SIG-M5 treated with dmso at 0.1 percent for 504 hours (cell line): ENCODE data around the gene CYGB.
"Not testable (repeated sequence)": the region's sequence is repeated elsewhere in the genome, so short reads cannot be mapped to it uniquely, and the experiment has no call there.

Experiments used
- DNase-seq: peaks from one replicate; lab custom pipeline; 2025; ENCODE audit not compliant: unreplicated experiment; lab: John Stamatoyannopoulos, UW

CYGB gene

DNA sequence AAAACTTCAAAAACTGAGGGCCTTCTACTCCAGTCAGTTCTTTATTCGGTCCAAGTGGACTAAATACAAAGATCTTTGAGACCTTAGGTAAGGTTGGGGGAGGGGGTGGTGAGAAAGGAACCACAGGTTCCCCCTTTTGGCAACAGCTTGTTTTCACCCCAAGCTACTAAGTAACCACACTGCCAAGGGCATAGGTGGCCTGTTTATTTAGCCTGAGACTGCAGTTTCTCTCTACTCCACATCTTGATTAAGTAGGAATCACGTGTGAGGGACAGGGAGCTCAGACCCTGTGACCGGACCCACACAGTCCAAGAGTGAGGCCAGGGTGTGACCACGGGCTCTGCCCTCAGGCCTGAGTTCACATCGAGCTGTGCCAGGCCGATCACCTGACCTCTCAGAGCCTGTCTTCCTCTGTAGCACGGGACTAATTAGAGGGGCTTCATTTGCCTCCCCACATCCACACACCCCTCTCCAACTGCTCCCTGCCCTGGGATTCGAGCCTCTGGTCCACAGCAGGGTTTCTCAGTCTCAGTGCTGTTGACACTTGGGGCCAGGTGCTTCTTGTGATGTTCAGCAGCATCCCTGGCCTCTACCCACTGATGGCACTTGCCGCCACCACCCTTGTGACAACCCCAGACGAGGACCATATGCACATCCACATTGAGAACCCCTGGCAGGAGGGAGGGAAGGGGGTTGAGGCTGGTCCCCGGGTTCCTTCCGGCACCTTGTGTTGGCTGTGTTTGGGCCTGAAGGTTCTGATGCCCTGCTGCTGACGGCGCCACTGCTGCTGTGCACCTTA, 30.3 kb upstream of the CYGB start:
- DNase-seq, result peak; percentile 58

DNA sequence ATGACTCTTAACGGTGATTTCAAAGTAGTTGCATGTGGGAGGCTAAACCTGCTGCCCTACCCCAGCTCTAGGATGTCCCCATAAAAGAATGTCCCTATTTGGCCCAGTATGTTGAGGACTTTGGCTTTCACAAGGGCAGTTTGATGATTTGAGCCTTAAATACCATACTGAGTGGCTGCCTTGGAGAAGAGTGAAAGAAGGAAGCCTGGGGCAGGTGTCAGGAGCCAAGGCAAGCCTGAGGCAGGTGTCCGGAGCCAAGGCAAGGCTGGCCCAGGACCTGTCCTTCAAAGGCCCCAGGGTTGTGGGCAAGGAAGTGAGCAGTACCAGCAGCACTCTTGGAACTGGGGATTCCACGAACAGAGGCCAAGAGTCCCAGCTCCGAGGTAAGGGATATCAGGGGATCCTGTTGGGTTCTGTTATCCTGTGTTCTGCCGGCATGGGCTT, 29.5 kb upstream of the CYGB start:
- no peak for DNase-seq

DNA sequence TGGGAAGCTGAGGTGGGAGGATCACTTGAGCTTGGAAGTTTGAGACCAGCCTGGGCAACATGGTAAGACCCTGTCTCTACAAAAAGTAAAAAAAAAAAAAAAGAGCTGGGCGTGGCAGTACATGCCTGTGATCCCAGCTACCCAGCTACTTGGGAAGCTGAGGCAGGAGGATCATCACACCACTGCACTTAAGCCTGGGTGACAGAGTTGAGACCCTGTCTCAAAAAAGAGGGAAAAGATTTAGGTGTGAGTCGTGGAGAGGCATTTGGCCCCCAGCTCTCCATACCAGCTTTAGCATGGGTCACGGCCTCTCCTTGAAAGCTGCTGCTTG, 29.1 kb upstream of the CYGB start:
- no peak for DNase-seq

DNA sequence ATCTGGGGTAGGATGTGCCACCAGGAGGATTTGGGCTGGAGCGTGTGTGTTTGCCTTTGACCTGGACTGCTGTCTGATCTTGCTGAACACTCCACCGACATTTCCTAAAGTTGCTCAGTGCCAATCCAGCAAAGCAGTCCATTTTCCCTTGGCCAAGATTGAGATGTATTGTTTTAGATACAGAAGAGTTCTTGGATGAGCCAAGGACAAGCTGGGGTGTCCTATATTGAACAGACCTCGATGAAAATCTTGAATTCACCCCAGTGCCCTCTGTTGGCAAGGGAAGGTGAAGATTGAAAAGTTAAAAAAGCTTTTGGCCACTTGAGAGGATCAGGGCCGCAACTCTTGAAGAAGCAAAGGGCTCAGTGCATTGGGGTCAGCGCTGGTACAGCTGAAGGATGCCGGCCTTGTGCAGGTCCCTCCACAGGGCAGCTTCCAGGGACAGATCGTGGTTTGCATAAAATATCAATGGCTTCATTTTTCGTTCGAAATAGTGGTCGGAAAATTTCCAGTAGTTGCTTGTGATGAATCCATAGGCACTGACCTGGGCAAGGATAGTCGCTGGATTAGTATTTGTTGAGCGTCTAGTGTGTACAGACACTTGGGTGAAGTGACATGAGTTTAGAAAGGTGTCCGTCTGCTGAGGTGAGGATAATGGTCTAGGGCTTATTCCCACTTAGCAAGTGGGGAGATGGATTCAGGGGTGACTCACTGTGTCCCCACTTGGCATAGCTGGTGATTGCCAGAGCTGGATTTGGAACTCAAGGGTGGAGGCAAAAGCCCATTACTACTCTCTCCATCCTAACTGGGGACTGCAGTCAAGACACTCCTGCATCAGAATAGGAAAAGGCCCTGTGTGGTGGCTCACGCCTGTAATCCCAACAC, 28.5 kb upstream of the CYGB start:
- DNase-seq, result no peak

DNA sequence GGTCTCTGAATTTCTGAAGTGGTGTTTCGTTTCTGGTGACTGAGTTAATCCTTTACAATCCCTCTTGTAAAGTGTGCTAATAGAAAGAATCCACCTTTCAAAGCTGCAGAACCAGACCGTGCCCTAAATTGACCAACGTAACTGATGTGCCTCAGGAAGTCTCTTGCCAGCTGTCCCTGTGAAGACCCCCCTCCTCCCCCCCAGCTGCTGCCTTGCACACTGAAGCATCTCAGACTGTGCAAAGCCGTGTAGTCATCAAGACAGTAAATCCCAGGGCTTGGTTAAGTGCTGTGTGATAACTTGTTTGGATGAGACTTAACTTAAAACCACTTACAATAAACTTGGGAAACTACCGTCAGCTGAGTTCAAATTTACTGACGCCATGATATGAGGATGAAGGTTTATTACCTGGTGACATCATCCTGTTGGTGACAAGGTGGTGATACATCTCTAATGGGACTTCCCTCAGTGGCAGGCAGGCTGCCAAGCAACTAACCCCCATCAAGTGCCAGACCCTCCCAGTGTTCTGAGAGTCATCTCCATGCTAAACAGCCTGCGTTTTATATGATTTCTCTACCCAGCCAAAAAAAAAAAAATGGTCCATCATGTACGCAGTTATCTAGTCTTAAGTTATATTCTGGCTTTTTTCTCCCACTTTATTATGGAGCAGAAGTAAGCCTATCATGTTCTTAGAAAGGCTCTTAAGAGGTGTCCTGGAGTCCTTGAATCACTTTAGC, 27.6 kb upstream of the CYGB start:
- DNase-seq, result not testable (repeated sequence)

DNA sequence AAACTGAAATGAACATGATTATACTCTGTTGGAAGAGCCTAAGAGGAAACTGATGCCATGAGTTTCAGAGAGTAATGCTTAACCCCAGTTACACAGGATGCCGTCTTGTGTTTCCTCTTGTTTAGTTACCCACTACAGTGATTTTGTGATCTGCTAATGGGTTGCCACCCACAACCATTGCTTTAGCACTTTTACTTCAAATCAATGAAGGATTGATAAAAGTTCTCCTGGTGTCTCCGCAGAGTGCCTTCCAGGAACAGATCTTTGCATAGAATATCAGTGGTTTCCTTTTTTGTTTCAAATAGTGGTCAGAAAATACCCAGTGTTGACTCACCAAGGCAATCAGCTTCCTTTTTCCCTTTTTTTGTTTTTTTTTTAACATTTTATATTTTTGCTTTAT, 25.9 kb upstream of the CYGB start:
- not testable (repeated sequence) for DNase-seq

DNA sequence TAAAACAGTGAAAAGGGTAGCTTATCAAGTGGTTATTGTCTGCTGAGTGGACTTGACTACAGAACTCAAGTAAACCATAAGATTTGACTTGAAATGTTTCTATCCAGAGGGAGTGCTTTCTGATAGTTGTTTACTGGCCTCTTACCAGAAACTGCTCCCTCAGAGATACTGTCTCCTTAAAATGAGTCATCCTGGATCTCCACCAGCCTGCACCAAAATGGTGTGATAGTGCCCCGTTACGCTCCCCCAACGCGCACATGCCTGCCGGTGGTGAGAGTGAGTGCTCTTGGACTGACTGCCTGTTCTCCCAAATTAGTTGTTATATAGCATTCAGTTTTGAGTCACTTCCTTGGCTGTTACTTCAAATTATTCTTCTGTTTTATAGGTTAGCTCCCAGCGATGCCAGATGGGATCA, 25.2 kb upstream of the CYGB start:
- DNase-seq, result peak; percentile 23

DNA sequence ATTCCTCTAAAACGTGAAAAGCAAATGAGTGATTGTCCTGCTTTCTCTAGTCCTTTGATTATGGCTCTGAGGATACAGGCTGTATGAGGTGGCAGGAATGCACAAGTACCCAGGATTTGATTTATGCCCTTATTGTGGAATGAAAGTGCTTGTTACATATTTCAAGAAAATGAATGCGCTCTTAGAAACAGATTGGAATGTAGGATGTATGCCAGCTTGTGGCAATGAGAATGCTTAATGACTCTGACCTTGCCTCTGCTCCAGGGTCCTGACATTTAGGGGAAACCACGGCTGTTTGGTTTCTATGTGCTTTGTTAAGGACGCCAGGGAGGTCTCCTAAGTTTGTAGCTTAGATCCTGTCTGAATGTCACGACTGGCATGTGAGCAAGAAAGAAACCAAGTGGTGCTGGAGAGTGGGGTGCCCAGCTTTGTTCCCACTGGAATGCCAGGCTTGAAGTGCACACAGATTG, 24.3 kb upstream of the CYGB start:
- DNase-seq, result no peak

DNA sequence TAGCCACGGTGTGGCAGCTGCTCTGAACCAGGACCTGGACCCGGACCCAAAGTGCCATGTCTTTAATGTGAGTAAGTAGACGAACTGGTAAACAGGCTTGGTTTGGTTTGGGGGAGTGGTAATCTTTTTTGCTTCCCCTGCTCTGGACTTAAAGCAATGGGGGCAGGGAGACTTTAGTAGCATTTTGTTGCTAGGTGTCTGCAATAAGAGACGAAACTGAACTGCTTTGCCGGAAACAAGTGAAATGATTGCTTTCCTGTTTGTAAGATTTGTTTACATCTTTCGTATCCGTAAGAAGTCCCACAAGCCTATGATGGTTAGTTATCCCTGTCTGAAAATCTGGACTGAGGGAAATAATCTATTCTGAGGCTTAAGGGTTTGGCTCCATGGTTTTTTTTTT, 23.8 kb upstream of the CYGB start:
- DNase-seq, result no peak

DNA sequence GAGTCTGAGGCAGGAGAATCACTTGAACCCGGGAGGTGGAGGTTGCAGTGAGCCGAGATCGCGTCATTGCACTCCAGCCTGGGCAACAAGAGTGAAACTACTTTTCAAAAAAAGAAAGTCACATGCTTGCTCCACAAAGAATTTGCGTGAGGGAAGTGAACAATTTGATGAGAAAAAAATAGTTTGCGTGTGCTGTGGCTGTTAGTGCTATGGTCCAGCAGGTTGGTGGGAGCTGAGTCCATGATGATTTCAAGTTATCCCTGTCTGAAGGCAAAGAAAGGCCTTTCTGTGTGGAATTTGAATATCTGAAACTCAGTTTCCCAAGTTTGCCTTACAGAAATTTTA, 23.3 kb upstream of the CYGB start:
- DNase-seq, result no peak

DNA sequence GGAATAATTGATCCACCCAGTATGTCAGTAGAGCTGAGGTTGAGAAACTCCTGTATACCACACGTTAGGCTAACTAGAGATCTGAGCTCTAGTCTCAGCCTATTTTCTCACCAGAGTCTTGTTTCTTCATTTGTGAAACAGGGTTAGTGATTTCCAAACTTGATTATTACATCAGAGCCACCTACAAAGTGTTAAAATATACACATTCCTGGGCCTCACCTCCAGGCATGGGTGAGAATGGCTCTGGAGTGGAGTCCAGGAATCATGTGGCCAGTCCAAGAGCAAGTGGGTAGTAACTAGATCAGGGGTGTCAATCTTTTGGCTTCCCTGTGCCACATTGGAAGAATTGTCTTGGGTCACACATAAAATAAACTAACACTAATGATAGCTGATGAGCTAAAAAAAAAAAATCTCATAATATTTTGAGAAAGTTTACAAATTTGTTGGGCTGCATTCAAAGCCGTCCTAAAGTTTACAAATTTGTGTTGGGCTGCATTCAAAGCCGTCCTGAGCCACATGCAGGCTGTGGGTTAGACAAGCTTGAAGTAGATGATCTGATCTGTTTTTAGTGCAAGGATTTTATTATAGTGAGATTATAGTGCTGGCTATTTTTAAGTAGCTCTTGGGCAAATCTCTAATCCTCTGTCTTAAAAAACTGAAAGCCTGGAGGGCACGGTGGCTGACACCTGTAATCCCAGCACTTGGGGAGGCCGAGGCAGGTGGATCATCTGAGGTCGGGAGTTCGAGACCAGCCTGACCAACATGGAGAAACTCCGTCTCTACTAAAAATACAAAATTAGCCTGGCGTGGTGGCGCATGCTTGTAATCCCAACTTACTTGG, 22.7 kb upstream of the CYGB start:
- peak; percentile 64 for DNase-seq

DNA sequence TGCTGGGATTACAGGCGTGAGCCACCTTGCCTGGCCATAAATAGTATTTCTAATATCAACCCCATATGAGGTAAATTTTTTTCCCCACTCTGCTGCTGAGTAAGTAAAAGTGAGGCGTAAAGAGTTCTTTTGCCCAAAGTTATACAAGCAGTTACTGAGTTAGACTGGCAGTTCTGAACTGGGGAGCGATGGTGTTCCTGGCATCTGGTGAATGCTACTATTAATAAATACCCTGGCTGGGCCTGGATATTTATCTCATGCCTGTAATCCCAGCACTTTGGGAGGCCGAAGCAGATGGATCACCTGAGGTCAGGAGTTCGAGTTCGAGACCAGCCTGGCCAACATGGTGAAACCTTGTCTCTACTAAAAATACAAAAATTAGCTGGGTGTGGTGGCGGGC, 22.0 kb upstream of the CYGB start:
- DNase-seq, result not testable (repeated sequence)

DNA sequence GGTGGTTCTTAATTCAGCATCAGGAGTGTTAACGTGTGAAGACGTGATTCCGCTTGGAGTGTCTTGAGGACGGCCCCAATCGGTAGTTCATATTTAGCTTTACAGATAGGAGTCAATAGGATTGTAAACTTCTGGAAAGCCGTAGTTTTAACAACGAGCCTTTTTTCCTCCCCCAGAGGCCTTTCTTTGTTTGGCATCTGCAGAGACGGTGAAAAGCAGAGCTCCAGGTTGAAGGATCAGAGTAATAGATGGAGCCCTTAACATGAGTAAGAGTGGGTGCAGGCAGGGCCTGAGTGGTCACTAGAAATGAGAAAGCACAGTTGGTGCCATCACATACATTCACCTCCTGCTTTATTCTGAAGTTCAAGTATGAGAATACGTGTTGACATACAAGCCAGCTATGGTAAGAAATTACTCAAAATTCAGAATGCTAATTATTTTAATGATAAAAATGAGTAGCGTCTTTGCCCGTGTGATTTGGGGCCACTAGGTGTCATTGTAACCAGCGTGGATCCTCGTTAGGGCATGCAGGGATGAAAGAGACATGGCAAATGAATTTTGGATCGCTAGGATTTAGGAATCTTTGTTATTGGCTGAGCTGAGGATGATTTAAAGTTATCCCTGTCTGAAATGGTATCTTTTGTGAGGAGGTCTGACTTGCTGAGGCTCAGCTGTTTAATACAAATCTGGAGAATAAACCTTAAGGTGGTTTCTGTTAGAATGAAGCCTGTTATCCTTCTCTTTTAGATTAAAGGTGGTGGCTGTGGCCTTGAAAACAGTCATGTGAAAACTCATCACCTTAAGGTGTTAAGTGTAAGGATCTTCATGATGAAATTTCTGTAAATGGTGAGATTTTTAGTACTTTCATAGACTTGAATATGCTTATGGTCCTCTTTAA, 20.9 kb upstream of the CYGB start:
- peak; percentile 39 for DNase-seq

DNA sequence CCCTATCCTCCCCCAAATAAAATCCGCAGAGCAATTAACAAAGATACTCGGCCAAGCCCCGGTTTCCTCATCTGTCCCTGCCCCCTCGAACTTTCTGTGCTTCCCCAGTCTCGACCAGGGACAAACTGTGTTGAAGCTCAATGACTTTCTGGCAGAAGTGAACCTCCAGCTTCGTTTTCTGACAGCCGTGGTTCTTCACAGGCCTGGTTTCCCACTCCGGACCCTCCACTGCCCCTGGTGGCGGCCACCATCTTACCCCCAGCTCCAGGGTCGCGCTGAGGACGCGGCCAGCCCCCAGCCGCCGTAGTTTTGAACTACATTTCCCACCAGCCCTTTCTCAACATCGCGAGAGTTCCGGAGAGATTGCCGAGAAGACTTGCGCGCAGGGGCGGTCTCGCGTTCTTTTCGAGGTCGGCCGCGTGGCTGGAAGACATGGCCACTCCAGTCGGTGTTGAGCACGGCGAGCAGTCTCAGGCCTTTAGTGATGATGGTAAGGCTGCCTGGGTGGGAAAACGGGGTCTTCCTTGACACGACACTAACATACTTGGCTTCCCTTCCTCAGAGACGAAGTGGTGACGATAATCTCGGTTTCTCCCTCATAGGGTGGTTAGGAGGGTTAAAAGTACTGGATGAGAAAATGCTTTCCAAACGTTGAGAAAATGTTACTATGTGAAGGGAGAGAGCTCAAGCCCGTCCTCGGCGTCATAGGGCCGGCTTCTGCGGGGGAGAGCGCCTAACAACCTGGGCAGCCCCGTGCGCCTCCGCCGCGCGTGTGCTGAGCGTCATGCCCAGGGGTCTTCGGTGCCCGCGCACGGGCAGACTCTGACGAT, 20.1 kb upstream of the CYGB start:
- DNase-seq, result peak; percentile 98

DNA sequence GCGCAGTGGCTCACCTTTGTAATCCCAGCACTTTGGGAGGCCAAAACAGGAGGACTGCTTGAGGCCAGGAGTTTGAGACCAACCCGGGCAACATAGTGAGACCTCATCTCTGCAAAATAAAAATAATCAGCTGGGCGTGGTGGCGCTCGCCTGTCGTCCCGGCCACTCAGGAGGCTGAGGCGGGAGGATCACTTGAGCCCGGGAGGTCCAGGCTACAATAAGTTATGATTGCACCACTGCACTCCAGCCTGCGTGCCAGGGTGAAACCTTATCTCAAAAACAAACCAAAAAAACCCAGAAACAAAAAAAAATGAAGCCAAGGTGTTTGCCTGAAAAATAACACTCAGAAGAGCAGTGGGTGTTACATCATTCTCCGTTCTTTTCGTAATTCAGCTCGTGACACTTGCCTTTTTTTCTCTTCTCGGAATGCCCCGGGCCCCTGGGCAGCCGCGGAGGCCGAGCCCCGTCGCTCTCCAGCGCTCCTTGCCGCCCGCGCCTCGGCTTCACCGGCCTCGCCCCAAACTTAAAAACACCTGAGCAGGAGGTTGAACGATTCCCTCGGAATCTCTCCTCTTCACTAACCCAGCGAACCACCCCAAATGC, 19.4 kb upstream of the CYGB start:
- peak; percentile 71 for DNase-seq

DNA sequence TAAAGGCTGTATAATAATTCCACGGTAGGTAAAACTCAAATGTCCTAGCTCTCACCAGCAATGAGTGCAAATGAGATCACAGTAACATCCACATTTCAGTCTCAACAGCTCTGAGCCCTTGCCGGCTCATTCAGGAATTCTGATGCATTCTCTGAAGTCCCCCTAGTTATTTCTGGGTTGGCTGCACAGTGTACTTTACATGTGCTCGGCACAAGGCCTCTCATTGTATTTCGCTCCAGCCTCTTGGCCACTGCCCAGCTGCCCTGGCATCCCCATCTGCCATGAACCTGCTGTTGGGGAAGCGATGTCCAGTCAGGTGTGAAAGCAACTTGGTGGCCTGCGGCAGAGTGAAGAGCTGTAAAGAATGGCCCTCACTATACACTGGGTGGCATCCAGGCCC, 16.6 kb upstream of the CYGB start:
- no peak for DNase-seq

DNA sequence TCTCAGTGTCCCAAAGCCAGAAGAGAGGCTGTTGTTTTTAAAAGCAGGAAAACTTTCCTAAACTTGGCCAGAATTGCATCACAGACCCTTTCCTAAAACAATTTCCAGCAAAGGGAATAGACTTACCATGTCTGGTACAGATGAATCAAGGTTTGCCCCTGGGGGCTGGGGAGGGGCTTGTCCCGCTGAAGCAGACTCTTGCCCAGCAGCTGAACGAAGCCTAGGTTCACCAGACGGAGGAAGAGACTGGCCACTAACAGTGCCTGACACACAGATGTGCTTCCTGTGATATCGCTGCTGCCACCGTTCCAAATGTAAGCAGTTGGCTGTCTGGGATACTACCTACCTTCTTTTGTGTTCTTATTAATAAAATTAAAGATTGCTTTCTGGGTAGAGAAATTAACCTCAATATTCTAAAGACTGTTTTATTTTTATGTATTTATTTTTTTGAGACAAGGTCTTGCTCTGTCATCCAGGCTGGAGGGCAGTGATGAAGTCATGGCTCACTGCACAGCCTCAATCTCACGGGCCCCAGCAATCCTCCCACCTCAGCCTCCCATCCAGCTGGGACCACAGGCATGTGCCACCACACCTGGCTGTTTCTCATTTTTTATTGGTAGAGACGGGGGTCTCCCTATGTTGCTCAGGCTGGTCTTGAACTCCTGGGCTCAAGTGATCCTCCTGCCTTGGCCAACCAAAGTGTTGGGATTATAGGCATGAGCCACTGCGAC, 15.8 kb upstream of the CYGB start:
- no peak for DNase-seq

DNA sequence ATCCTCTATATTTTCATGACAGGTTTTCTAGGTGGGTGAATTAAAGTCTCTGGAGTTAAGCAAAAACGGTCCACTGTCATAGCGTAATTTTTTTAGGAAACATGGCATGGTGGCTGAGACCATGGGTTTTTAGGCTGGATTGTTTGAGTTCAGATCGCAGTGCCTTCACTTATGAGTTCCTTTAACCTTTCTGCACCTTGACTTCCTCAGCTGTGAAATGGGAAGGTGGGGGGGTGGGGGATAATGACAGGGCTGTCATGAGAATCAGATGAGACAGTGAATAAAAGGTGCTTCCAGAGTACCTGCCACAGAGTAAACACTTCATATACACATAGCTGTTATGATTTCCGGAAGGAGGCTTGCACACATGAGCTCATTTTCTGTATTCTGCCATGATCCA, 14.2 kb upstream of the CYGB start:
- no peak for DNase-seq
